Gastrocnemius medialis (tissue), 4 donors: ENCODE measurements around the gene ZBTB20. TPM values are rescaled to one million over a fixed set of nuclear protein-coding genes. Genes with fewer than 3 reads are reported as not detected.

ENCODE experiments used
- ATAC-seq, 2 donors: fragments of 150-250 bp; one replicate each; pipeline ENCODE4 v1.9.1; 2016
- DNase-seq, 2 donors: peaks; one replicate each; pipeline ENCODE4 v3.0.0-alpha.2; 2019
- H3K27ac ChIP-seq, 4 donors: fragments of 200-600 bp; sonication (generic); 1 replicate in 1 of 4; 2 replicates in 3 of 4; pipeline ENCODE4 v1.5.1; 2016 to 2018; ENCODE audit warnings: mild to moderate bottlenecking in 2 of 4, moderate library complexity in 1 of 4
- H3K27me3 ChIP-seq, 3 donors: fragments of 200-600 bp; sonication (generic) in 2 of 3; 1 replicate in 1 of 3; 2 replicates in 2 of 3; pipeline versions ENCODE4 v1.5.1 to v1.6.0; 2016 to 2019; ENCODE audit warnings: mild to moderate bottlenecking in 1 of 3, moderate library complexity in 1 of 3
- H3K36me3 ChIP-seq, 2 donors: fragments of 200-600 bp; sonication (generic) in 1 of 2; one replicate each; pipeline ENCODE4 v1.5.1; 2017 to 2018
- H3K4me1 ChIP-seq, 2 donors: fragments of 200-600 bp; sonication (generic) in 1 of 2; one replicate each; pipeline ENCODE4 v1.5.1; 2016 to 2017; ENCODE audit warnings: mild to moderate bottlenecking in 2 of 2
- H3K4me3 ChIP-seq, 4 donors: fragments of 200-600 bp; sonication (generic) in 3 of 4; 1 replicate in 1 of 4; 2 replicates in 3 of 4; pipeline ENCODE4 v1.5.1; 2016 to 2019; ENCODE audit warnings: mild to moderate bottlenecking in 2 of 4
- H3K9me3 ChIP-seq, 3 donors: fragments of 200-600 bp; sonication (generic) in 2 of 3; 1 replicate in 1 of 3; 2 replicates in 2 of 3; pipeline ENCODE4 v1.5.1; 2016 to 2019
- CTCF ChIP-seq, 5 experiments: fragments of 450-650 bp in 3 of 5; fragments of 200-600 bp in 2 of 5; sonication (generic) in 2 of 5; IDR thresholded peaks in 4 of 5; conservative IDR thresholded peaks in 1 of 5; 1 replicate in 4 of 5; 2 replicates in 1 of 5; pipeline ENCODE4 v1.5.1; 2016 to 2019; ENCODE audit warnings: antibody characterized with exemption in 5 of 5, mild to moderate bottlenecking in 3 of 5, moderate library complexity in 3 of 5
- POLR2A ChIP-seq, 2 donors: fragments of 450-650 bp; IDR thresholded peaks; one replicate each; pipeline ENCODE4 v1.6.1; 2017; ENCODE audit warnings: antibody characterized with exemption in 2 of 2, mild to moderate bottlenecking in 2 of 2, moderate library complexity in 2 of 2
- in situ Hi-C, 4 donors: fragments of 200-750 bp; cut with MboI; loops; one replicate each; pipeline versions ENCODE4 v1.15.0 to v1.8.0; 2017; ENCODE audit warnings: low sequenced_read_pairs in 4 of 4
- intact Hi-C: fragments of 100-400 bp; cut with DNase I; formaldehyde crosslinking; loops from one replicate; pipeline ENCODE4 v1.15.1; 2023; ENCODE audit warnings: low total_unique reads
- total RNA-seq, 4 donors: library from RNA; depleted of rRNA; stranded (reverse); fragments of >200 nt; gene quantifications; one replicate each; pipeline versions ENCODE4 v1.1.0 to v1.2.3, GENCODE V29; 2016

The ZBTB20 gene
- total RNA-seq, 4 donors from 2014 or later = 47.6 to 86.5 (median 69.0) TPM

- DNase-seq = no peak
- ATAC-seq = peak in 1 of 2 donors; percentile 45
- H3K4me3 ChIP-seq = peak overlapping the region in 3 of 4 donors; percentile 7 to 32 (median 22)
- H3K27ac ChIP-seq = peak overlapping the region; percentile 81 to 85 (median 83)
- peaks cover 79 to 91% of the 10 kb centered on the region in 2 donors for H3K4me1 ChIP-seq
- no peaks in the 10 kb centered on the region for H3K36me3 ChIP-seq
- in situ Hi-C loops (no loop called here), intact Hi-C loops (loop anchor here (5.0 kb wide), 2 partner anchors 68 to 172 kb away; no protein-coding TSS in a partner anchor)
- no peaks in the 10 kb centered on the region for H3K27me3 ChIP-seq
- no peaks in the 10 kb centered on the region for H3K9me3 ChIP-seq
- peak in 2 of 5 experiments; percentile 18 to 22 for TF ChIP-seq CTCF (IDR thresholded peaks at IDR 0.05 in 4 of 5, conservative IDR thresholded peaks at IDR 0.05 in 1 of 5)
- TF ChIP-seq POLR2A (IDR thresholded peaks at IDR 0.05) = no peak
Observed at GRCh38 chr3:114450008-114450596, 697.0 kb downstream of the ZBTB20 start.

- DNase-seq (no peak), ATAC-seq (peak in 1 of 2 donors; percentile 15)
- H3K4me1 ChIP-seq = peaks cover 84 to 91% of the 10 kb centered on the region in 2 donors
- no peaks in the 10 kb centered on the region for H3K36me3 ChIP-seq
- no peaks in the 10 kb centered on the region for H3K27me3 ChIP-seq
- TF ChIP-seq CTCF (IDR thresholded peaks at IDR 0.05 in 4 of 5, conservative IDR thresholded peaks at IDR 0.05 in 1 of 5) = no peak
- TF ChIP-seq POLR2A (IDR thresholded peaks at IDR 0.05) = no peak
- in situ Hi-C loops = no loop called here
- intact Hi-C loops = loop anchor here (5.0 kb wide), 2 partner anchors 67 to 173 kb away; no protein-coding TSS in a partner anchor
- H3K9me3 ChIP-seq = no peaks in the 10 kb centered on the region
- H3K27ac ChIP-seq = peak overlapping the region; percentile 81 to 85 (median 83)
- peak overlapping the region in 3 of 4 donors; percentile 7 to 32 (median 22) for H3K4me3 ChIP-seq
Observed at GRCh38 chr3:114449271-114450007, 697.6 kb downstream of the ZBTB20 start.

- Histone ChIP-seq H3K36me3 (no peaks in the 10 kb centered on the region), H3K4me3 (no peak overlapping the region), H3K27ac (peak overlapping the region in 2 of 4 donors; percentile 14 to 32), H3K4me1 (peaks cover 88 to 91% of the 10 kb centered on the region in 2 donors), H3K27me3 (no peaks in the 10 kb centered on the region), H3K9me3 (no peaks in the 10 kb centered on the region)
- ATAC-seq (no peak), DNase-seq (no peak)
- TF ChIP-seq POLR2A (IDR thresholded peaks at IDR 0.05) = no peak
- no peak for TF ChIP-seq CTCF (IDR thresholded peaks at IDR 0.05 in 4 of 5, conservative IDR thresholded peaks at IDR 0.05 in 1 of 5)
- in situ Hi-C loops (no loop called here), intact Hi-C loops (no loop called here)
Observed at GRCh38 chr3:114447950-114448479, 699.1 kb downstream of the ZBTB20 start.

GRCh38 chr3:114447545-114447944 is 699.5 kb downstream of the ZBTB20 start:
- Histone ChIP-seq H3K27me3 (no peaks in the 10 kb centered on the region), H3K36me3 (no peaks in the 10 kb centered on the region), H3K9me3 (no peaks in the 10 kb centered on the region), H3K4me3 (no peak overlapping the region), H3K27ac (peak overlapping the region in 2 of 4 donors; percentile 14 to 32), H3K4me1 (peaks cover 88 to 91% of the 10 kb centered on the region in 2 donors)
- in situ Hi-C loops = no loop called here
- intact Hi-C loops = no loop called here
- ATAC-seq (no peak), DNase-seq (no peak)
- TF ChIP-seq CTCF (IDR thresholded peaks at IDR 0.05 in 4 of 5, conservative IDR thresholded peaks at IDR 0.05 in 1 of 5) = no peak
- no peak for TF ChIP-seq POLR2A (IDR thresholded peaks at IDR 0.05)
